ENCODE measurements around the gene BTN2A1. TPM values are rescaled to one million over a fixed set of nuclear protein-coding genes. Genes with fewer than 3 reads are reported as not detected.
A peak's percentile ranks its signal among the peaks of the same experiment; 100 is the strongest.

Gene BTN2A1
- total RNA-seq = 10 to 100 TPM in 1 of 4 donors, 1 to 10 TPM in 3; 5.9 to 11.4 (median 7.8) TPM

DNA sequence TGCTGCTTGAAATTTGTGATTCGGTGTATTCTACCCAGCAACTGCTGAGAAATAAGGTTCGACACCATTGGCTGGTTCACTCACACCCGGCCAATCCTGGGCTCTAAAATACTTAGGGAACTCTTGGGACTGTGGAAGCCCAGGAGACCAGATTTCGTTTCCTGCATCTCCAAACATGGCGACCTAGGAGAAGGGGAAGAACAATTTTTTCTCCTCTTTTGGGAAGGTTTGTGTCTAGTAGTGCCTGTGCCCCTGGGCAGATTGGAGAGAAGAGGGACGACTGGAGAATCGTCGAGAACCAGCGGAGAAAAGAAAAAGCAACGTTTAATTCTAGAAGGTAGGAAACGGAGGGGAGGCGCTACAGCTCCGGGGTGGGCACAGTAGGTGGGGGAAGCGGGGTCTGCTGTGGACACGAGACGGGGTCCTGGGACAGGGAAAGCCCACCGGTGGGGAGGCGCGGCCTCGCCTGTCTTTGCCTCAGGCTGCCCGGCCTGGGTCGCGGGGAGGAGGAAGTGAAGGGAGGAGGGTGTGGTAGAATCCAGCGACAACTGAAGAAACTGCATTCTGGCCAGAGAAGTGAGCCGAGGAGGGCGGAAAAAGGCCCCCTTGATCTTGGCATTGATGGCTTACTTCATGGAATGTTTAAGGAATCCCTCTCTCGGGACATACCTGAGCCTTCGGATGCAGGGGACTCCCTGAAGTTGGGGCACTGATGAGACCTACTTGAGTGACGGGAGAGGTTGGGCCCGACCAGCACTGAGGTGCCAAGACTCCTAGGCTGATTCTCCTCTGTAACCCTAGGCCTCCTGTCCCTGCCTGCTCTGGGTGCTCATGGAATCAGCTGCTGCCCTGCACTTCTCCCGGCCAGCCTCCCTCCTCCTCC is at the start of gene BTN2A1:
BTN2A1 (plus strand) TSS at position 150 of the 883 bp plus-strand sequence; CDS start at position 832, 682 bp downstream.
- H3K4me3 ChIP-seq = peak within 1 kb of the TSS; percentile 68 to 94 (median 80)
- intact Hi-C loops (cut with DNase I) = no loop called here
- H3K27ac ChIP-seq = peak within 1 kb of the TSS; percentile 91 to 99 (median 94)
- H3K27me3 ChIP-seq = no peaks in the 10 kb centered on the region
- H3K36me3 ChIP-seq = peaks cover 8 to 37% (median 12%) of the 10 kb centered on the region in 3 donors
- TF ChIP-seq, protein P1, sequence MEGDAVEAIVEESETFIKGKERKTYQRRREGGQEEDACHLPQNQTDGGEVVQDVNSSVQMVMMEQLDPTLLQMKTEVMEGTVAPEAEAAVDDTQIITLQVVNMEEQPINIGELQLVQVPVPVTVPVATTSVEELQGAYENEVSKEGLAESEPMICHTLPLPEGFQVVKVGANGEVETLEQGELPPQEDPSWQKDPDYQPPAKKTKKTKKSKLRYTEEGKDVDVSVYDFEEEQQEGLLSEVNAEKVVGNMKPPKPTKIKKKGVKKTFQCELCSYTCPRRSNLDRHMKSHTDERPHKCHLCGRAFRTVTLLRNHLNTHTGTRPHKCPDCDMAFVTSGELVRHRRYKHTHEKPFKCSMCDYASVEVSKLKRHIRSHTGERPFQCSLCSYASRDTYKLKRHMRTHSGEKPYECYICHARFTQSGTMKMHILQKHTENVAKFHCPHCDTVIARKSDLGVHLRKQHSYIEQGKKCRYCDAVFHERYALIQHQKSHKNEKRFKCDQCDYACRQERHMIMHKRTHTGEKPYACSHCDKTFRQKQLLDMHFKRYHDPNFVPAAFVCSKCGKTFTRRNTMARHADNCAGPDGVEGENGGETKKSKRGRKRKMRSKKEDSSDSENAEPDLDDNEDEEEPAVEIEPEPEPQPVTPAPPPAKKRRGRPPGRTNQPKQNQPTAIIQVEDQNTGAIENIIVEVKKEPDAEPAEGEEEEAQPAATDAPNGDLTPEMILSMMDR (IDR thresholded peaks at IDR 0.05) = no peak
- peak in 1 of 4 donors; percentile 48 for TF ChIP-seq POLR2A (IDR thresholded peaks at IDR 0.05)
- 1% methylated on average over 28 to 29 of the region's 31 CpGs for WGBS, 2 donors
- peaks cover 12 to 55% (median 41%) of the 10 kb centered on the region in 3 donors for H3K4me1 ChIP-seq
- DNase-seq = peak; percentile 20
- no peaks in the 10 kb centered on the region for H3K9me3 ChIP-seq

DNA sequence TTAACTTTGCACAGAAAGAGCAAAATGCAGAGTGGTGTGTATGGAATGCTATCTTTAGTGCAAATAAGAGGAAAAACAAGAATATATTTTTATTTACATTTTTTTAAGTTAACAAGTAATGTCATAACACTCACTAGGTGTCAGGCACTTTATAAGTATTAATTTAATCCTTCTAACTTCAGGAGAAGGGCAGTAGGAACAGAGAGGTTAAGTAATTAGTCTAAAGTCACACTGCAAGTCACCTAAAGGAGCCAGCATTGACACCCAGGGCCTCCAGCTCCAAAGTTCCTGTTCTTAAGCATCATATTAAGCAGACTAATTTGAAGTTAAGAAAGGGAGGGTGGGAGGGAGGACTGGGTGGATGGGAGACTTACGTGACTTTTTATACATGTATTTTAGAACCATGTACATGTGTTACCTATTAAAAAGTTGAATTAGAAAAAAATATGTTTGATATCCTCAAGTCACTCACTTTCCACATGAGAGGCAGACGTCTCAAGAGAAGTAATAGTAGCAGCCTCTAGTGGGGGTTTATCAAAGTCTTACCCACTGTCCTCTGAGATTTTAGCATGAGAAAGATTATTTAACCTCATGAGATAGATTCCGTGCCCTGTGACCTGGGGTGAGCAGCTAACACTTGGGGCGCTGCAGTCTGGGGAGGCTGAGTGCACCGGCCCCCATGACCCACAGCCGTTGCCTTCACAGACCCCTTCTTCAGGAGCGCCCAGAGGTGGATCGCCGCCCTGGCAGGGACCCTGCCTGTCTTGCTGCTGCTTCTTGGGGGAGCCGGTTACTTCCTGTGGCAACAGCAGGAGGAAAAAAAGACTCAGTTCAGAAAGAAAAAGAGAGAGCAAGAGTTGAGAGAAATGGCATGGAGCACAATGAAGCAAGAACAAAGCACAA is 48.7 kb upstream of the BTN2A1 start:
- peaks cover 5 to 84% (median 13%) of the 10 kb centered on the region in 3 donors for H3K36me3 ChIP-seq
- intact Hi-C loops (cut with DNase I) = no loop called here
- 93% methylated on average over 6 to 9 of the region's 10 CpGs for WGBS, 2 donors
- TF ChIP-seq POLR2A (IDR thresholded peaks at IDR 0.05) = no peak
- no peaks in the 10 kb centered on the region for H3K27me3 ChIP-seq
- H3K27ac ChIP-seq = no peak overlapping the region
- peaks cover 0 to 4% (median 3%) of the 10 kb centered on the region in 3 donors for H3K4me1 ChIP-seq
- no peaks in the 10 kb centered on the region for H3K9me3 ChIP-seq
- H3K4me3 ChIP-seq = no peak overlapping the region
- DNase-seq = no peak

DNA sequence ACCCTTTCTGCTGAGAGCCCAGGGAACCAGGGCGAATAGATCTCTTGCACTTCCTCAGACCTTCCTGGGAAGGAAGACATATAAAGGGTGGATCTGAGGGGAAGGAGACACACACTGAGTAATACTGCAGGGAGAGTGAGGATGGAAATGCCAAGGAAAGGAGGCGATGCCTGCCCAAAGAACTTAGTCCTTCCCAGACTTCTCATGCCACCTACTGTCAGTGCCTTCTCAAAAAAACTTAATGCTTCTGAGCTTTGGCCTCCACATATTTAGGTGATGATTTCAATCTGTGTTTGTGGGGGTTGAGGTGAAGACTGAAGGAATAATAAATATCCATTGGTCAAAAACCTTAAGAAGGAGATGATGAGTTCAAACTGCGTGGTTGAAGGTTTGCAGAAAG is 46.0 kb upstream of the BTN2A1 start:
- Histone ChIP-seq H3K27me3 (no peaks in the 10 kb centered on the region), H3K27ac (no peak overlapping the region), H3K9me3 (no peaks in the 10 kb centered on the region), H3K36me3 (peaks cover 5 to 74% (median 13%) of the 10 kb centered on the region in 3 donors), H3K4me3 (no peak overlapping the region), H3K4me1 (peaks cover 0 to 2% (median 0%) of the 10 kb centered on the region in 3 donors)
- intact Hi-C loops (cut with DNase I) = no loop called here
- DNase-seq = no peak
- TF ChIP-seq POLR2A (IDR thresholded peaks at IDR 0.05) = no peak
- TF ChIP-seq, protein P1 (IDR thresholded peaks at IDR 0.05) = no peak
- 84 to 96% methylated on average over 3 of the region's 3 CpGs for WGBS, 2 donors

DNA sequence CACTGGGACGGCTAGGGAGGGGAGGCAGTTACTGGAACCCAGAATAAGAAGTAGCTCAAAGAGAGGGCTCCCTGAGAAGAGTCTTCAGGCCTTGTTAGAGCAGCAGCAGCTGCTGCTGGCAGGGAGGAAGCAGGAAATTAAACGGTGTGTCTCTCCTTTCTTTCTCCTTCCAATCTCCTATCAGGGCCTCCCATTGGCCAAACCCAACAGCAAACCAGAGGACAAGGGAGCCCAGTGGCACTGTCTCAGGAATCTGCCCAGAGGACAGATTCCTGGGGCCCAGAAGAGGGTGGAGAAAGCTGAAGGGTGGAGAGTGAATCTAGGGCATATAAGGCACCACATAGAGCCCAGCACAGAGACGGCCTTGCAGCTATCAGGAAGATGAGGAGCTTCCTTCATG is 45.5 kb upstream of the BTN2A1 start:
- Histone ChIP-seq H3K27ac (no peak overlapping the region), H3K4me3 (no peak overlapping the region), H3K36me3 (peaks cover 5 to 69% (median 10%) of the 10 kb centered on the region in 3 donors), H3K9me3 (no peaks in the 10 kb centered on the region), H3K4me1 (no peaks in the 10 kb centered on the region), H3K27me3 (no peaks in the 10 kb centered on the region)
- 70 to 81% methylated on average over 3 of the region's 3 CpGs for WGBS, 2 donors
- no peak for DNase-seq
- TF ChIP-seq, protein P1 (IDR thresholded peaks at IDR 0.05) = no peak
- no peak for TF ChIP-seq POLR2A (IDR thresholded peaks at IDR 0.05)
- intact Hi-C loops (cut with DNase I) = no loop called here

DNA sequence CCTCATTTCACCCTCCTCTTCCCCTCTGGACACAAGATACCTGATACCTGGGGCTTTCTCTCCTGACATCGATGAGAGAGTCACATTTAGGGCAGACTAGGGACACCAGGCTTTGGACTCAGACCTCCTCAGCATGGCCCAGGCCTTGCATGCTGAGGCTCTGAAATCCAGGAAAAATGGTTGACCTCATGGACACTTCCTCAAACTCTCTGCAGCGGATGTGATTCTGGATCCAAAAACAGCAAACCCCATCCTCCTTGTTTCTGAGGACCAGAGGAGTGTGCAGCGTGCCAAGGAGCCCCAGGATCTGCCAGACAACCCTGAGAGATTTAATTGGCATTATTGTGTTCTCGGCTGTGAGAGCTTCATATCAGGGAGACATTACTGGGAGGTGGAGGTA is 44.8 kb upstream of the BTN2A1 start:
- H3K9me3 ChIP-seq = no peaks in the 10 kb centered on the region
- intact Hi-C loops (cut with DNase I) = no loop called here
- H3K27me3 ChIP-seq = no peaks in the 10 kb centered on the region
- TF ChIP-seq, protein P1 (IDR thresholded peaks at IDR 0.05) = no peak
- TF ChIP-seq POLR2A (IDR thresholded peaks at IDR 0.05) = no peak
- H3K4me3 ChIP-seq = no peak overlapping the region
- no peaks in the 10 kb centered on the region for H3K4me1 ChIP-seq
- H3K27ac ChIP-seq = no peak overlapping the region
- no peak for DNase-seq
- 80 to 91% methylated on average over 4 of the region's 4 CpGs for WGBS, 2 donors
- peaks cover 0 to 62% (median 8%) of the 10 kb centered on the region in 3 donors for H3K36me3 ChIP-seq
